ES-I3 (cell line): ENCODE data around the gene OR51F2.
"Not testable (repeated sequence)": the region's sequence is repeated elsewhere in the genome, so short reads cannot be mapped to it uniquely, and the experiment has no call there.

ENCODE experiments used
- H3K36me3 ChIP-seq: 2 replicates; pipeline ENCODE4 v1.6.1; 2013; ENCODE audit warnings: mild to moderate bottlenecking, low read length, control low read depth, moderate library complexity; ENCODE audit not compliant: insufficient read depth
- H3K4me1 ChIP-seq: 2 replicates; pipeline ENCODE4 v1.6.1; 2013; ENCODE audit warnings: mild to moderate bottlenecking, control low read depth, low read length; ENCODE audit not compliant: insufficient read depth
- H3K9ac ChIP-seq: 2 replicates; pipeline ENCODE4 v1.6.1; 2013; ENCODE audit warnings: low read depth, mild to moderate bottlenecking, low read length, moderate library complexity
- H3K9me3 ChIP-seq: 2 replicates; pipeline ENCODE4 v1.6.1; 2013; ENCODE audit warnings: mild to moderate bottlenecking, low read length, moderate library complexity; ENCODE audit not compliant: control insufficient read depth, insufficient read depth

Gene OR51F2

GRCh38 chr11:4821021-4821420 lies at the start of gene OR51F2:
Gene OR51F2, plus strand, starts transcription at chr11:4821321. Its CDS starts 101 bp downstream, at chr11:4821422.
- H3K4me1 ChIP-seq = no peaks in the 10 kb centered on the region
- no peaks in the 10 kb centered on the region for H3K9me3 ChIP-seq
- no peaks in the 10 kb centered on the region for H3K36me3 ChIP-seq
- H3K9ac ChIP-seq = no peak within 1 kb of the TSS

- H3K9me3 ChIP-seq = no peaks in the 10 kb centered on the region
- no peak overlapping the region for H3K9ac ChIP-seq
- no peaks in the 10 kb centered on the region for H3K36me3 ChIP-seq
- no peaks in the 10 kb centered on the region for H3K4me1 ChIP-seq
Measured at GRCh38 chr11:4782454-4782853, 38.7 kb upstream of the OR51F2 start.

- Histone ChIP-seq H3K4me1 (no peaks in the 10 kb centered on the region), H3K9ac (no peak overlapping the region), H3K9me3 (no peaks in the 10 kb centered on the region), H3K36me3 (no peaks in the 10 kb centered on the region)
Measured at GRCh38 chr11:4797206-4797605, 23.9 kb upstream of the OR51F2 start.

GRCh38 chr11:4798427-4799183 lies 22.5 kb upstream of the OR51F2 start:
- Histone ChIP-seq H3K4me1 (no peaks in the 10 kb centered on the region), H3K9ac (no peak overlapping the region), H3K9me3 (no peaks in the 10 kb centered on the region), H3K36me3 (no peaks in the 10 kb centered on the region)

- not testable (repeated sequence) for H3K9me3 ChIP-seq, H3K9ac ChIP-seq, H3K4me1 ChIP-seq, H3K36me3 ChIP-seq
Measured at GRCh38 chr11:4801316-4801715, 19.8 kb upstream of the OR51F2 start.

GRCh38 chr11:4804280-4804679 lies 16.8 kb upstream of the OR51F2 start, which contains the start of gene OR52R1:
Gene OR52R1, minus strand, starts transcription at chr11:4804380. Its CDS starts 0 bp downstream, at chr11:4804380.
- no peaks in the 10 kb centered on the region for H3K36me3 ChIP-seq
- H3K9me3 ChIP-seq = no peaks in the 10 kb centered on the region
- H3K9ac ChIP-seq = no peak within 1 kb of the TSS
- H3K4me1 ChIP-seq = no peaks in the 10 kb centered on the region

- Histone ChIP-seq H3K36me3 (no peaks in the 10 kb centered on the region), H3K9me3 (no peaks in the 10 kb centered on the region), H3K9ac (no peak overlapping the region), H3K4me1 (no peaks in the 10 kb centered on the region)
Measured at GRCh38 chr11:4808476-4808875, 12.6 kb upstream of the OR51F2 start.

- no peaks in the 10 kb centered on the region for H3K4me1 ChIP-seq
- no peaks in the 10 kb centered on the region for H3K36me3 ChIP-seq
- no peaks in the 10 kb centered on the region for H3K9me3 ChIP-seq
- H3K9ac ChIP-seq = no peak overlapping the region
Measured at GRCh38 chr11:4809246-4809645, 11.9 kb upstream of the OR51F2 start.

- no peaks in the 10 kb centered on the region for H3K9me3 ChIP-seq
- H3K9ac ChIP-seq = no peak overlapping the region
- H3K4me1 ChIP-seq = no peaks in the 10 kb centered on the region
- H3K36me3 ChIP-seq = no peaks in the 10 kb centered on the region
Measured at GRCh38 chr11:4825132-4825531, 4.0 kb downstream of the OR51F2 start.

- no peaks in the 10 kb centered on the region for H3K9me3 ChIP-seq
Measured at GRCh38 chr11:4826425-4826824, 5.3 kb downstream of the OR51F2 start.

GRCh38 chr11:4830346-4830745 lies 9.2 kb downstream of the OR51F2 start:
- H3K9ac ChIP-seq = no peak overlapping the region
- H3K4me1 ChIP-seq = no peaks in the 10 kb centered on the region
- H3K36me3 ChIP-seq = no peaks in the 10 kb centered on the region
- no peaks in the 10 kb centered on the region for H3K9me3 ChIP-seq

More at GRCh38 chr11:4826425-4826824, 5.3 kb downstream of the OR51F2 start:
- Histone ChIP-seq H3K4me1 (no peaks in the 10 kb centered on the region), H3K36me3 (no peaks in the 10 kb centered on the region), H3K9ac (no peak overlapping the region)

- H3K9me3 ChIP-seq = no peaks in the 10 kb centered on the region
- no peaks in the 10 kb centered on the region for H3K4me1 ChIP-seq
- no peaks in the 10 kb centered on the region for H3K36me3 ChIP-seq
- H3K9ac ChIP-seq = no peak overlapping the region
Measured at GRCh38 chr11:4830909-4831308, 9.8 kb downstream of the OR51F2 start.

GRCh38 chr11:4839851-4840549 lies 18.9 kb downstream of the OR51F2 start:
- H3K36me3 ChIP-seq = no peaks in the 10 kb centered on the region
- H3K4me1 ChIP-seq = no peaks in the 10 kb centered on the region
- H3K9me3 ChIP-seq = no peaks in the 10 kb centered on the region
- H3K9ac ChIP-seq = no peak overlapping the region

GRCh38 chr11:4848908-4849532 lies 27.9 kb downstream of the OR51F2 start, which contains the start of gene OR51S1:
Gene OR51S1, minus strand, starts transcription at chr11:4849208. Its CDS starts 0 bp downstream, at chr11:4849208.
- no peak within 1 kb of the TSS for H3K9ac ChIP-seq
- H3K9me3 ChIP-seq = no peaks in the 10 kb centered on the region
- H3K4me1 ChIP-seq = no peaks in the 10 kb centered on the region
- no peaks in the 10 kb centered on the region for H3K36me3 ChIP-seq
